ENCODE results near the gene ARHGAP21. TPM values are rescaled to one million over a fixed set of nuclear protein-coding genes. Genes with fewer than 3 reads are reported as not detected.

ARHGAP21 gene
- total RNA-seq, 3 donors from 2014 or later (not counting 1 experiment from before 2014, with no cell fraction given) = 30.9 to 45.8 (median 34.7) TPM

GRCh38 chr10:24618401-24618800, 105.3 kb downstream of the ARHGAP21 start:
- Mint-ChIP-seq H3K36me3 (no peaks in the 10 kb centered on the region), H3K4me3 (no peak overlapping the region), H3K27ac (no peak overlapping the region), H3K27me3 (ENCODE audit: low read depth in 2 of 2) (no peaks in the 10 kb centered on the region), H3K4me1 (peaks cover 9 to 12% of the 10 kb centered on the region in 2 donors), H3K9me3 (no peaks in the 10 kb centered on the region)
- Histone ChIP-seq H3K27ac (ENCODE audit: low read length) (no peak overlapping the region), H3K9me3 (ENCODE audit: control insufficient read depth, insufficient read depth, low read length) (no peaks in the 10 kb centered on the region), H3K36me3 (ENCODE audit: control insufficient read depth, insufficient read depth, low read length) (no peaks in the 10 kb centered on the region), H3K4me3 (ENCODE audit: low read length) (no peak overlapping the region), H3K4me1 (ENCODE audit: control insufficient read depth, insufficient read depth, low read length) (peaks cover 2% of the 10 kb centered on the region), H3K27me3 (ENCODE audit: control insufficient read depth, insufficient read depth, low read length) (no peaks in the 10 kb centered on the region)
- 88% methylated on average over 5 of the region's 5 CpGs for WGBS (ENCODE audit: insufficient coverage)
- peak in 1 of 2 donors; percentile 20 for DNase-seq
- no peak for TF ChIP-seq CTCF (IDR thresholded peaks at IDR 0.05)
- intact Hi-C loops (cut with micrococcal nuclease) = no loop called here
- no peak for ATAC-seq

- peak; percentile 73 for TF ChIP-seq CTCF (IDR thresholded peaks at IDR 0.05)
- Histone ChIP-seq H3K27ac (ENCODE audit: low read length) (no peak overlapping the region), H3K27me3 (ENCODE audit: control insufficient read depth, insufficient read depth, low read length) (no peaks in the 10 kb centered on the region), H3K36me3 (ENCODE audit: control insufficient read depth, insufficient read depth, low read length) (no peaks in the 10 kb centered on the region), H3K4me3 (ENCODE audit: low read length) (no peak overlapping the region), H3K9me3 (ENCODE audit: control insufficient read depth, insufficient read depth, low read length) (no peaks in the 10 kb centered on the region), H3K4me1 (ENCODE audit: control insufficient read depth, insufficient read depth, low read length) (peaks cover under 1% of the 10 kb centered on the region)
- Mint-ChIP-seq H3K27ac (no peak overlapping the region), H3K4me3 (no peak overlapping the region), H3K4me1 (peaks cover 5 to 8% of the 10 kb centered on the region in 2 donors), H3K36me3 (no peaks in the 10 kb centered on the region), H3K9me3 (no peaks in the 10 kb centered on the region), H3K27me3 (ENCODE audit: low read depth in 2 of 2) (no peaks in the 10 kb centered on the region)
- WGBS (ENCODE audit: insufficient coverage) = 48% methylated on average over 5 of the region's 7 CpGs
- ATAC-seq (peak in 1 of 3 donors; percentile 57), DNase-seq (peak; percentile 21 to 77)
- intact Hi-C loops (cut with micrococcal nuclease) = loop anchor here (1.0 kb wide), 1 partner anchor 463 kb away; no protein-coding TSS in a partner anchor
Measured at GRCh38 chr10:24617771-24618396, 105.8 kb downstream of the ARHGAP21 start.

- Histone ChIP-seq H3K9me3 (ENCODE audit: control insufficient read depth, insufficient read depth, low read length) (no peaks in the 10 kb centered on the region), H3K27me3 (ENCODE audit: control insufficient read depth, insufficient read depth, low read length) (no peaks in the 10 kb centered on the region), H3K27ac (ENCODE audit: low read length) (no peak overlapping the region), H3K4me3 (ENCODE audit: low read length) (no peak overlapping the region), H3K36me3 (ENCODE audit: control insufficient read depth, insufficient read depth, low read length) (no peaks in the 10 kb centered on the region), H3K4me1 (ENCODE audit: control insufficient read depth, insufficient read depth, low read length) (no peaks in the 10 kb centered on the region)
- no peaks in the 10 kb centered on the region for H3K4me1 Mint-ChIP-seq
- intact Hi-C loops (cut with micrococcal nuclease) = no loop called here
- no peaks in the 10 kb centered on the region for H3K27me3 Mint-ChIP-seq (ENCODE audit: low read depth in 2 of 2)
- DNase-seq = no peak
- ATAC-seq = no peak
- TF ChIP-seq CTCF (IDR thresholded peaks at IDR 0.05) = no peak
- no peaks in the 10 kb centered on the region for H3K36me3 Mint-ChIP-seq
- H3K9me3 Mint-ChIP-seq = no peaks in the 10 kb centered on the region
- 94% methylated on average over 3 of the region's 3 CpGs for WGBS (ENCODE audit: insufficient coverage)
- H3K27ac Mint-ChIP-seq = no peak overlapping the region
- no peak overlapping the region for H3K4me3 Mint-ChIP-seq
Measured at GRCh38 chr10:24616536-24616935, 107.2 kb downstream of the ARHGAP21 start.

- DNase-seq (no peak), ATAC-seq (no peak)
- Mint-ChIP-seq H3K9me3 (no peaks in the 10 kb centered on the region), H3K27ac (no peak overlapping the region), H3K27me3 (ENCODE audit: low read depth in 2 of 2) (no peaks in the 10 kb centered on the region), H3K4me1 (no peaks in the 10 kb centered on the region), H3K4me3 (no peak overlapping the region), H3K36me3 (peaks cover 11% of the 10 kb centered on the region)
- peaks cover 4% of the 10 kb centered on the region for H3K36me3 ChIP-seq (ENCODE audit: control insufficient read depth, insufficient read depth, low read length)
- no peak overlapping the region for H3K4me3 ChIP-seq (ENCODE audit: low read length)
- no peaks in the 10 kb centered on the region for H3K4me1 ChIP-seq (ENCODE audit: control insufficient read depth, insufficient read depth, low read length)
- no peaks in the 10 kb centered on the region for H3K9me3 ChIP-seq (ENCODE audit: control insufficient read depth, insufficient read depth, low read length)
- H3K27ac ChIP-seq (ENCODE audit: low read length) = no peak overlapping the region
- TF ChIP-seq CTCF (IDR thresholded peaks at IDR 0.05) = no peak
- H3K27me3 ChIP-seq (ENCODE audit: control insufficient read depth, insufficient read depth, low read length) = no peaks in the 10 kb centered on the region
- no CpG with 5 or more reads among the region's 1 CpG for whole genome bisulfite sequencing (ENCODE audit: insufficient coverage)
- intact Hi-C loops (cut with micrococcal nuclease) = no loop called here
Measured at GRCh38 chr10:24606021-24606420, 117.7 kb downstream of the ARHGAP21 start.

Measured in natural killer cell (primary cell).